ENCODE results near the gene SLC35B2.
A peak's percentile ranks its signal among the peaks of the same experiment; 100 is the strongest.

The SLC35B2 gene

GRCh38 chr6:44261581-44261980 lies 4.3 kb upstream of the SLC35B2 start:
- Histone ChIP-seq H2BK5ac (ENCODE audit: low read length) (no peak overlapping the region), H3K27ac (replicated peaks; ENCODE audit: low read length) (no peak overlapping the region), H3K23ac (ENCODE audit: low read depth, low read length, poor library complexity) (peak overlapping the region; percentile 37), H3K4me2 (ENCODE audit: insufficient read depth, low read length, poor library complexity, severe bottlenecking) (no peak overlapping the region), H2BK12ac (ENCODE audit: low read length) (no peak overlapping the region), H3K14ac (ENCODE audit: low read length) (no peak overlapping the region), H4K91ac (ENCODE audit: low read depth, low read length, poor library complexity) (no peak overlapping the region), H3K9ac (ENCODE audit: low read depth, low read length, poor library complexity) (no peak overlapping the region), H2BK120ac (ENCODE audit: low read depth, low read length) (no peak overlapping the region), H3K4me3 (ENCODE audit: low read length in 2 of 2) (no peak overlapping the region), H2BK15ac (ENCODE audit: low read length) (no peak overlapping the region), H2AFZ (ENCODE audit: low read length) (no peak overlapping the region), H3K4ac (ENCODE audit: low read length) (no peak overlapping the region), H3K36me3 (replicated peaks in 1 of 2; ENCODE audit: control insufficient read depth in 2 of 2, insufficient read depth in 2 of 2, low read length in 2 of 2) (peaks cover 14 to 49% of the 10 kb centered on the region in 2 donors), H2AK5ac (ENCODE audit: low read depth, low read length) (no peak overlapping the region), H4K8ac (ENCODE audit: low read depth, low read length) (no peak overlapping the region), H3K4me1 (ENCODE audit: control insufficient read depth in 2 of 2, insufficient read depth in 1 of 2, low read depth in 1 of 2, low read length in 2 of 2) (peaks cover 20 to 23% of the 10 kb centered on the region in 2 donors), H3K18ac (ENCODE audit: low read length) (no peak overlapping the region), H3K9me3 (replicated peaks in 1 of 2; ENCODE audit: control insufficient read depth in 2 of 2, insufficient read depth in 1 of 2, low read depth in 1 of 2, low read length in 2 of 2) (no peaks in the 10 kb centered on the region), H3K79me1 (ENCODE audit: low read depth, low read length) (peaks cover 2% of the 10 kb centered on the region), H3K27me3 (ENCODE audit: control insufficient read depth in 3 of 3, insufficient read depth in 3 of 3, low read depth in 1 of 3, low read length in 3 of 3) (no peaks in the 10 kb centered on the region)
- no peak for DNase-seq (ENCODE audit: low spot score)
- no CpG with 5 or more reads among the region's 8 CpGs for WGBS, 2 donors (ENCODE audit: extremely low coverage in 2 of 2, insufficient read length in 2 of 2, insufficient replicate concordance in 1 of 2)

GRCh38 chr6:44260451-44261297 lies 3.3 kb upstream of the SLC35B2 start:
- no peak overlapping the region for H3K14ac ChIP-seq (ENCODE audit: low read length)
- no peak overlapping the region for H2AFZ ChIP-seq (ENCODE audit: low read length)
- H4K91ac ChIP-seq (ENCODE audit: low read depth, low read length, poor library complexity) = no peak overlapping the region
- H3K18ac ChIP-seq (ENCODE audit: low read length) = no peak overlapping the region
- H3K27me3 ChIP-seq (ENCODE audit: control insufficient read depth in 3 of 3, insufficient read depth in 3 of 3, low read depth in 1 of 3, low read length in 3 of 3) = no peaks in the 10 kb centered on the region
- H3K27ac ChIP-seq (replicated peaks; ENCODE audit: low read length) = no peak overlapping the region
- no CpG with 5 or more reads among the region's 6 CpGs for WGBS, 2 donors (ENCODE audit: extremely low coverage in 2 of 2, insufficient read length in 2 of 2, insufficient replicate concordance in 1 of 2)
- no peak overlapping the region for H3K4ac ChIP-seq (ENCODE audit: low read length)
- no peak overlapping the region for H2BK5ac ChIP-seq (ENCODE audit: low read length)
- no peak overlapping the region for H2BK120ac ChIP-seq (ENCODE audit: low read depth, low read length)
- H3K4me2 ChIP-seq (ENCODE audit: insufficient read depth, low read length, poor library complexity, severe bottlenecking) = no peak overlapping the region
- no peak overlapping the region for H2AK5ac ChIP-seq (ENCODE audit: low read depth, low read length)
- no peaks in the 10 kb centered on the region for H3K9me3 ChIP-seq (replicated peaks in 1 of 2; ENCODE audit: control insufficient read depth in 2 of 2, insufficient read depth in 1 of 2, low read depth in 1 of 2, low read length in 2 of 2)
- H2BK15ac ChIP-seq (ENCODE audit: low read length) = no peak overlapping the region
- no peak overlapping the region for H3K23ac ChIP-seq (ENCODE audit: low read depth, low read length, poor library complexity)
- no peak overlapping the region for H3K4me3 ChIP-seq (ENCODE audit: low read length in 2 of 2)
- H3K4me1 ChIP-seq (ENCODE audit: control insufficient read depth in 2 of 2, insufficient read depth in 1 of 2, low read depth in 1 of 2, low read length in 2 of 2) = peaks cover 29% of the 10 kb centered on the region in 2 donors
- H3K36me3 ChIP-seq (replicated peaks in 1 of 2; ENCODE audit: control insufficient read depth in 2 of 2, insufficient read depth in 2 of 2, low read length in 2 of 2) = peaks cover 16 to 54% of the 10 kb centered on the region in 2 donors
- no peak for DNase-seq (ENCODE audit: low spot score)
- H3K9ac ChIP-seq (ENCODE audit: low read depth, low read length, poor library complexity) = no peak overlapping the region
- H3K79me1 ChIP-seq (ENCODE audit: low read depth, low read length) = peaks cover 2% of the 10 kb centered on the region
- no peak overlapping the region for H4K8ac ChIP-seq (ENCODE audit: low read depth, low read length)
- H2BK12ac ChIP-seq (ENCODE audit: low read length) = no peak overlapping the region

- H2BK15ac ChIP-seq (ENCODE audit: low read length) = no peak overlapping the region
- H3K23ac ChIP-seq (ENCODE audit: low read depth, low read length, poor library complexity) = peak overlapping the region; percentile 14
- no peak overlapping the region for H3K9ac ChIP-seq (ENCODE audit: low read depth, low read length, poor library complexity)
- no peak overlapping the region for H2AFZ ChIP-seq (ENCODE audit: low read length)
- H3K18ac ChIP-seq (ENCODE audit: low read length) = no peak overlapping the region
- DNase-seq (ENCODE audit: low spot score) = no peak
- no peak overlapping the region for H2BK120ac ChIP-seq (ENCODE audit: low read depth, low read length)
- peaks cover 21 to 61% of the 10 kb centered on the region in 2 donors for H3K36me3 ChIP-seq (replicated peaks in 1 of 2; ENCODE audit: control insufficient read depth in 2 of 2, insufficient read depth in 2 of 2, low read length in 2 of 2)
- H3K4me2 ChIP-seq (ENCODE audit: insufficient read depth, low read length, poor library complexity, severe bottlenecking) = no peak overlapping the region
- H2BK5ac ChIP-seq (ENCODE audit: low read length) = no peak overlapping the region
- no peak overlapping the region for H4K8ac ChIP-seq (ENCODE audit: low read depth, low read length)
- H3K9me3 ChIP-seq (replicated peaks in 1 of 2; ENCODE audit: control insufficient read depth in 2 of 2, insufficient read depth in 1 of 2, low read depth in 1 of 2, low read length in 2 of 2) = no peaks in the 10 kb centered on the region
- no peak overlapping the region for H4K91ac ChIP-seq (ENCODE audit: low read depth, low read length, poor library complexity)
- no peak overlapping the region for H3K14ac ChIP-seq (ENCODE audit: low read length)
- H3K4ac ChIP-seq (ENCODE audit: low read length) = no peak overlapping the region
- H3K79me1 ChIP-seq (ENCODE audit: low read depth, low read length) = peaks cover 2% of the 10 kb centered on the region
- no peak overlapping the region for H2BK12ac ChIP-seq (ENCODE audit: low read length)
- no CpG with 5 or more reads among the region's 8 CpGs for WGBS, 2 donors (ENCODE audit: extremely low coverage in 2 of 2, insufficient read length in 2 of 2, insufficient replicate concordance in 1 of 2)
- H3K27me3 ChIP-seq (ENCODE audit: control insufficient read depth in 3 of 3, insufficient read depth in 3 of 3, low read depth in 1 of 3, low read length in 3 of 3) = no peaks in the 10 kb centered on the region
- H3K27ac ChIP-seq (replicated peaks; ENCODE audit: low read length) = no peak overlapping the region
- H3K4me3 ChIP-seq (ENCODE audit: low read length in 2 of 2) = no peak overlapping the region
- H2AK5ac ChIP-seq (ENCODE audit: low read depth, low read length) = no peak overlapping the region
- peaks cover 30% of the 10 kb centered on the region in 2 donors for H3K4me1 ChIP-seq (ENCODE audit: control insufficient read depth in 2 of 2, insufficient read depth in 1 of 2, low read depth in 1 of 2, low read length in 2 of 2)
Observed at GRCh38 chr6:44260011-44260410, 2.7 kb upstream of the SLC35B2 start.

GRCh38 chr6:44258921-44259320 lies 1.6 kb upstream of the SLC35B2 start:
- Histone ChIP-seq H2AFZ (ENCODE audit: low read length) (no peak overlapping the region), H2AK5ac (ENCODE audit: low read depth, low read length) (no peak overlapping the region), H4K8ac (ENCODE audit: low read depth, low read length) (no peak overlapping the region), H3K79me1 (ENCODE audit: low read depth, low read length) (no peaks in the 10 kb centered on the region), H3K18ac (ENCODE audit: low read length) (no peak overlapping the region), H2BK15ac (ENCODE audit: low read length) (no peak overlapping the region), H3K27me3 (ENCODE audit: control insufficient read depth in 3 of 3, insufficient read depth in 3 of 3, low read depth in 1 of 3, low read length in 3 of 3) (no peaks in the 10 kb centered on the region), H3K4me2 (ENCODE audit: insufficient read depth, low read length, poor library complexity, severe bottlenecking) (no peak overlapping the region), H3K14ac (ENCODE audit: low read length) (no peak overlapping the region), H3K23ac (ENCODE audit: low read depth, low read length, poor library complexity) (no peak overlapping the region), H2BK5ac (ENCODE audit: low read length) (no peak overlapping the region), H3K9ac (ENCODE audit: low read depth, low read length, poor library complexity) (no peak overlapping the region), H2BK12ac (ENCODE audit: low read length) (no peak overlapping the region), H3K27ac (replicated peaks; ENCODE audit: low read length) (no peak overlapping the region), H2BK120ac (ENCODE audit: low read depth, low read length) (no peak overlapping the region), H3K9me3 (replicated peaks in 1 of 2; ENCODE audit: control insufficient read depth in 2 of 2, insufficient read depth in 1 of 2, low read depth in 1 of 2, low read length in 2 of 2) (no peaks in the 10 kb centered on the region), H3K4ac (ENCODE audit: low read length) (no peak overlapping the region), H3K4me3 (ENCODE audit: low read length in 2 of 2) (no peak overlapping the region), H3K4me1 (ENCODE audit: control insufficient read depth in 2 of 2, insufficient read depth in 1 of 2, low read depth in 1 of 2, low read length in 2 of 2) (peaks cover 22 to 24% of the 10 kb centered on the region in 2 donors), H4K91ac (ENCODE audit: low read depth, low read length, poor library complexity) (no peak overlapping the region), H3K36me3 (replicated peaks in 1 of 2; ENCODE audit: control insufficient read depth in 2 of 2, insufficient read depth in 2 of 2, low read length in 2 of 2) (peaks cover 31 to 72% of the 10 kb centered on the region in 2 donors)
- no CpG with 5 or more reads among the region's 3 CpGs for WGBS, 2 donors (ENCODE audit: extremely low coverage in 2 of 2, insufficient read length in 2 of 2, insufficient replicate concordance in 1 of 2)
- DNase-seq (ENCODE audit: low spot score) = no peak
